H9 (cell line): ENCODE measurements around the gene A2ML1. TPM values are rescaled to one million over a fixed set of nuclear protein-coding genes. Genes with fewer than 3 reads are reported as not detected.

Experiments used
- DNase-seq: peaks from one replicate; pipeline ENCODE4 v3.0.0-alpha.2; 2017
- H2AFZ ChIP-seq: one replicate; pipeline ENCODE4 v1.6.1; 2013; ENCODE audit warnings: mild to moderate bottlenecking, low read length, control low read depth, moderate library complexity
- H2AK5ac ChIP-seq: 2 replicates; pipeline ENCODE4 v1.6.1; 2013; ENCODE audit warnings: low read length, control low read depth, mixed read lengths; ENCODE audit not compliant: insufficient read length
- H2BK120ac ChIP-seq: one replicate; pipeline ENCODE4 v1.6.1; 2013; ENCODE audit warnings: low read depth, mild to moderate bottlenecking, low read length, control low read depth, inconsistent platforms; ENCODE audit not compliant: poor library complexity, severe bottlenecking
- H2BK12ac ChIP-seq: 2 replicates; pipeline ENCODE4 v1.6.1; 2013; ENCODE audit warnings: low read length, control low read depth, mixed read lengths, low read depth; ENCODE audit not compliant: insufficient read length
- H2BK15ac ChIP-seq: 2 replicates; pipeline ENCODE4 v1.6.1; 2013; ENCODE audit warnings: low read depth, low read length, control low read depth
- H2BK20ac ChIP-seq: one replicate; pipeline ENCODE4 v1.6.1; 2013; ENCODE audit warnings: low read depth, mild to moderate bottlenecking, low read length, control low read depth, inconsistent platforms; ENCODE audit not compliant: poor library complexity, severe bottlenecking
- H2BK5ac ChIP-seq: 2 replicates; pipeline ENCODE4 v1.6.1; 2013; ENCODE audit warnings: low read length, control low read depth, mixed read lengths; ENCODE audit not compliant: insufficient read length
- H3K14ac ChIP-seq: 2 replicates; pipeline ENCODE4 v1.6.1; 2013; ENCODE audit warnings: low read length, control low read depth; ENCODE audit not compliant: insufficient read depth
- H3K18ac ChIP-seq: 2 replicates; pipeline ENCODE4 v1.6.1; 2013; ENCODE audit warnings: low read depth, mild to moderate bottlenecking, mixed read lengths, low read length, control low read depth; ENCODE audit not compliant: insufficient read length
- H3K23ac ChIP-seq: 2 replicates; pipeline ENCODE4 v1.6.1; 2013; ENCODE audit warnings: low read length, control low read depth, mixed read lengths, low read depth; ENCODE audit not compliant: insufficient read length
- H3K23me2 ChIP-seq: 2 replicates; pipeline ENCODE4 v1.6.1; 2013; ENCODE audit warnings: low read depth, mild to moderate bottlenecking, mixed read lengths, low read length, control low read depth; ENCODE audit not compliant: insufficient read length, poor library complexity, severe bottlenecking
- H3K27ac ChIP-seq: 2 replicates; pipeline ENCODE4 v1.5.1; 2013; ENCODE audit warnings: low read length, control low read depth, mixed read lengths, low read depth; ENCODE audit not compliant: insufficient read length
- H3K27me3 ChIP-seq: 2 replicates; pipeline ENCODE4 v1.6.1; 2013; ENCODE audit warnings: low read length, control low read depth, inconsistent platforms; ENCODE audit not compliant: insufficient read depth
- H3K4ac ChIP-seq: 2 replicates; pipeline ENCODE4 v1.6.1; 2013; ENCODE audit warnings: low read depth, mild to moderate bottlenecking, control low read depth, inconsistent platforms, low read length, moderate library complexity
- H3K4me1 ChIP-seq: 2 replicates; pipeline ENCODE4 v1.6.1; 2013; ENCODE audit warnings: low read length, control low read depth, inconsistent platforms; ENCODE audit not compliant: insufficient read depth
- H3K4me2 ChIP-seq: 2 replicates; pipeline ENCODE4 v1.6.1; 2013; ENCODE audit warnings: low read length, control low read depth, mixed read lengths; ENCODE audit not compliant: insufficient read length, insufficient read depth
- H3K56ac ChIP-seq: 2 replicates; pipeline ENCODE4 v1.6.1; 2013; ENCODE audit warnings: low read depth, mild to moderate bottlenecking, mixed read lengths, low read length, control low read depth; ENCODE audit not compliant: insufficient read length
- H3K79me1 ChIP-seq: 2 replicates; pipeline ENCODE4 v1.6.1; 2013; ENCODE audit warnings: low read depth, mild to moderate bottlenecking, moderate library complexity, low read length, control low read depth, inconsistent platforms; ENCODE audit not compliant: insufficient read depth, poor library complexity, severe bottlenecking
- H3K79me2 ChIP-seq: 2 replicates; pipeline ENCODE4 v1.6.1; 2013; ENCODE audit warnings: low read length, control low read depth, inconsistent platforms; ENCODE audit not compliant: insufficient read depth
- H3K9ac ChIP-seq: 2 replicates; pipeline ENCODE4 v1.6.1; 2013; ENCODE audit warnings: low read length, control low read depth, mixed read lengths; ENCODE audit not compliant: insufficient read length; ENCODE audit errors: extremely low read depth
- H3K9me3 ChIP-seq: one replicate; pipeline ENCODE4 v1.6.1; 2013; ENCODE audit warnings: low read depth, low read length, inconsistent platforms; ENCODE audit not compliant: control insufficient read depth
- H3T11ph ChIP-seq: one replicate; pipeline ENCODE4 v1.6.1; 2013; ENCODE audit warnings: mild to moderate bottlenecking, low read length, control low read depth, inconsistent platforms
- H4K20me1 ChIP-seq: one replicate; pipeline ENCODE4 v1.6.1; 2013; ENCODE audit not compliant: control insufficient read depth, insufficient read length, insufficient read depth
- H4K5ac ChIP-seq: 2 replicates; pipeline ENCODE4 v1.6.1; 2013; ENCODE audit warnings: low read depth, mild to moderate bottlenecking, mixed read lengths, low read length, control low read depth; ENCODE audit not compliant: insufficient read length
- H4K8ac ChIP-seq: replicated peaks from 2 replicates; pipeline ENCODE4 v1.6.1; 2013; ENCODE audit warnings: low read length, control low read depth, mixed read lengths, low read depth; ENCODE audit not compliant: insufficient read length
- H4K91ac ChIP-seq: 2 replicates; pipeline ENCODE4 v1.6.1; 2013; ENCODE audit warnings: low read depth, mild to moderate bottlenecking, moderate library complexity, mixed read lengths, low read length, control low read depth; ENCODE audit not compliant: insufficient read length
- H3K27ac Mint-ChIP-seq, 3 experiments: 2 replicates in 2 of 3; 3 replicates in 1 of 3; pipeline ENCODE4 v1.8.0; 2020 to 2021; ENCODE audit warnings: mixed read lengths in 3 of 3, mild to moderate bottlenecking in 1 of 3, moderate library complexity in 1 of 3
- H3K27me3 Mint-ChIP-seq: 2 replicates; pipeline ENCODE4 v1.8.0; 2021; ENCODE audit warnings: low read depth, mild to moderate bottlenecking, moderate library complexity, mixed read lengths
- H3K36me3 Mint-ChIP-seq, 3 experiments: 2 replicates in 2 of 3; 3 replicates in 1 of 3; pipeline ENCODE4 v1.8.0; 2020 to 2021; ENCODE audit warnings: low read depth in 3 of 3, mixed read lengths in 3 of 3; ENCODE audit not compliant: insufficient read depth in 1 of 3
- H3K4me1 Mint-ChIP-seq, 2 experiments: 2 replicates each; pipeline ENCODE4 v1.8.0; 2020; ENCODE audit warnings: mixed read lengths in 2 of 2
- H3K4me3 Mint-ChIP-seq, 2 experiments: 2 replicates in 1 of 2; 3 replicates in 1 of 2; pipeline ENCODE4 v1.8.0; 2020 to 2021; ENCODE audit warnings: mild to moderate bottlenecking in 2 of 2, mixed read lengths in 2 of 2, moderate library complexity in 1 of 2
- H3K9me3 Mint-ChIP-seq, 2 experiments: 2 replicates in 1 of 2; 3 replicates in 1 of 2; pipeline ENCODE4 v1.8.0; 2020; ENCODE audit warnings: mild to moderate bottlenecking in 2 of 2, mixed read lengths in 2 of 2, moderate library complexity in 1 of 2
- CTCF ChIP-seq: fragments of 200-600 bp; sonication (generic); conservative IDR thresholded peaks from 3 replicates; pipeline ENCODE4 v1.8.0; 2021; ENCODE audit warnings: antibody characterized with exemption, mild to moderate bottlenecking
- WGBS: extraction: QIAGEN DNeasy Blood & Tissue Kit; methylation state at CpG from one replicate; pipeline ENCODE4 v1.1.7; 2013; ENCODE audit warnings: missing lambda C conversion rate, low lambda C conversion rate, mixed read lengths; ENCODE audit not compliant: insufficient read length; ENCODE audit errors: extremely low coverage; 5-methylcytosine and 5-hydroxymethylcytosine counted together
- total RNA-seq: library from RNA; stranded (reverse); gene quantifications from 2 replicates; pipeline ENCODE4 v1.2.1, GENCODE V29; 2021

A2ML1 gene
- total RNA-seq, 1 experiment from 2014 or later = 2.8 TPM

GRCh38 chr12:8890313-8891085 is 68.1 kb downstream of the A2ML1 start:
- peak overlapping the region; percentile 84 to 95 (median 88) for H3K27ac Mint-ChIP-seq
- no peaks in the 10 kb centered on the region for H3K23me2 ChIP-seq
- H2BK12ac ChIP-seq = no peak overlapping the region
- H3K14ac ChIP-seq = no peak overlapping the region
- no peaks in the 10 kb centered on the region for H3K79me2 ChIP-seq
- no peak overlapping the region for H4K8ac ChIP-seq
- no peak overlapping the region for H3K23ac ChIP-seq
- peak overlapping the region; percentile 64 for H2BK20ac ChIP-seq
- H3K9ac ChIP-seq = no peak overlapping the region
- peaks cover 6 to 8% of the 10 kb centered on the region in 2 experiments; a peak in 4 of 5 replicates for H3K9me3 Mint-ChIP-seq
- H2BK5ac ChIP-seq = no peak overlapping the region
- no peak overlapping the region for H2BK120ac ChIP-seq
- no peaks in the 10 kb centered on the region for H3K27me3 ChIP-seq
- peak overlapping the region; percentile 66 to 77 for H3K4me3 Mint-ChIP-seq
- no peaks in the 10 kb centered on the region for H4K20me1 ChIP-seq
- H3K9me3 ChIP-seq = no peaks in the 10 kb centered on the region
- no peak overlapping the region for H3K4ac ChIP-seq
- peaks cover 3% of the 10 kb centered on the region; the same call in 1 of the 2 replicates for H3K4me1 ChIP-seq
- H2BK15ac ChIP-seq = no peak overlapping the region
- no peak overlapping the region for H2AK5ac ChIP-seq
- H3K27ac ChIP-seq = no peak overlapping the region
- TF ChIP-seq CTCF = peak; percentile 94
- WGBS = no CpG with 5 or more reads among the region's 14 CpGs
- H2AFZ ChIP-seq = peak overlapping the region; percentile 35
- H3K56ac ChIP-seq = no peak overlapping the region
- peak overlapping the region; percentile 51 for H3K4me2 ChIP-seq
- H3K36me3 Mint-ChIP-seq = peaks cover 5 to 12% (median 7%) of the 10 kb centered on the region in 3 experiments
- H4K5ac ChIP-seq = no peak overlapping the region
- H3K4me1 Mint-ChIP-seq = peaks cover 12 to 14% of the 10 kb centered on the region in 2 experiments
- H3K18ac ChIP-seq = no peak overlapping the region
- H3T11ph ChIP-seq = no peak overlapping the region
- no peaks in the 10 kb centered on the region; the same call in 1 of the 2 replicates for H3K27me3 Mint-ChIP-seq
- H3K79me1 ChIP-seq = no peaks in the 10 kb centered on the region
- peak; percentile 73 for DNase-seq
- no peak overlapping the region for H4K91ac ChIP-seq
